Measurements from ENCODE around the gene ERMAP.

The ERMAP gene

DNA sequence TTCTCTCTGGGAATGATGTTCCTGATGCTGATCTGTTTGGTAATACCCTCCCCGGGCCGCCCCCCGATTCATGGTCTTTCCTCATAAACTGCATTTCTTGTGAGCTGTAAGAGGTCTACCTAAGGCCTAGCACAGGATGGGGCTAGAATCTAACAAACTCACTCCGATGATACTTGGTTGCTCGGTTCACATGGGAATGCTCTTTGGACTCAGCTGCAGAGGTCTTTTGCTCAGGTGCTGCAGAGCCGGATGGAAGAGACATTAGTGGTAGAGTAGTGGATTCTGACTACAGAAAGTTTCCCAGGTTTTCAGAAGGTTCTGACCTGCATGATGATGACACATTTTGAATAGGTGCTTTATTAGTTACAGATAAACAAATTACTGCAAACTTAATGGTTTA lies 40.4 kb upstream of the ERMAP start:
- ChIA-PET CTCF (interaction anchor here (0.5 to 1.3 kb wide), 2 partner anchors 10 to 180 kb away, joined by 3 to 4 read pairs; no protein-coding TSS in a partner anchor), POLR2A (interaction anchor here (7.2 kb wide), 1 partner anchor 9 kb away, joined by 44 read pairs; the partner anchor contains the start of genes C1orf50 and P3H1)
- TF ChIP-seq NFRKB (IDR thresholded peaks at IDR 0.05) (no peak), BHLHE40 (IDR thresholded peaks at IDR 0.05; ENCODE audit: borderline replicate concordance) (no peak), FOXA1 (IDR thresholded peaks at IDR 0.05) (no peak), FOXM1 (IDR thresholded peaks at IDR 0.05; ENCODE audit: borderline replicate concordance) (no peak), ELF4 (IDR thresholded peaks at IDR 0.05) (no peak), FOXK2 (IDR thresholded peaks at IDR 0.05) (no peak), ARNT (IDR thresholded peaks at IDR 0.05) (no peak), ZNF384 (IDR thresholded peaks at IDR 0.05) (no peak), LEF1 (IDR thresholded peaks at IDR 0.05; ENCODE audit: borderline replicate concordance) (no peak), L3MBTL2 (conservative IDR thresholded peaks at IDR 0.05) (no peak), CTBP1 (IDR thresholded peaks at IDR 0.05; ENCODE audit: borderline replicate concordance) (no peak), SUZ12 (IDR thresholded peaks at IDR 0.05) (no peak), HDGF (IDR thresholded peaks at IDR 0.05; ENCODE audit: borderline replicate concordance) (no peak)
- TF ChIP-seq, protein P1, sequence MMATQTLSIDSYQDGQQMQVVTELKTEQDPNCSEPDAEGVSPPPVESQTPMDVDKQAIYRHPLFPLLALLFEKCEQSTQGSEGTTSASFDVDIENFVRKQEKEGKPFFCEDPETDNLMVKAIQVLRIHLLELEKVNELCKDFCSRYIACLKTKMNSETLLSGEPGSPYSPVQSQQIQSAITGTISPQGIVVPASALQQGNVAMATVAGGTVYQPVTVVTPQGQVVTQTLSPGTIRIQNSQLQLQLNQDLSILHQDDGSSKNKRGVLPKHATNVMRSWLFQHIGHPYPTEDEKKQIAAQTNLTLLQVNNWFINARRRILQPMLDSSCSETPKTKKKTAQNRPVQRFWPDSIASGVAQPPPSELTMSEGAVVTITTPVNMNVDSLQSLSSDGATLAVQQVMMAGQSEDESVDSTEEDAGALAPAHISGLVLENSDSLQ (IDR thresholded peaks at IDR 0.05) = no peak
- DNase-seq (ENCODE audit: extremely low spot score) = no peak

DNA sequence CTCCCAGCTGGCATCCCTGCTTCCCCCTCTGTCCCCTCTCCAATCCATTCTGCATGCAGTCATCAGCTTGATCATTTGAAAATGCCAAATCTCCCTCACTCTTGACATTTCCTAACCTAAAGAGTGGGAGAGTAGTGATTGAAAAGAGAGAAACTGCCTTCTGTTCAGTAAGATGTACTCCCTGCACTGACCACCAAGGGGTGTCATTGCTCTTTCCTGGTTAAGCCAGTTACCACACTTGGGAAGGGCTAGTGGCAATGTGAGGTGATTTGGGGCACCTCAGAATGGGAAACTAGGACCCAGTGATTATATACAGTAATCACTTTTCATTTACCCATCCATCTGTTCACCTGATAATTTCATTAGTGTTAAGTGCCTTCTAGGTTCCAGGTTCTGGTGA lies 39.1 kb upstream of the ERMAP start:
- ChIA-PET CTCF (interaction anchor here (0.6 to 2.0 kb wide), 9 partner anchors 11 to 306 kb away, joined by 3 to 15 read pairs (median 3); partner anchors contain the start of genes C1orf50 and P3H1), POLR2A (interaction anchor here (0.8 to 7.2 kb wide), 3 partner anchors 11 to 68 kb away, joined by 3 to 44 read pairs (median 16); partner anchors contain the start of genes C1orf50, P3H1 and ZNF691)
- TF ChIP-seq FOXK2 (IDR thresholded peaks at IDR 0.05) (no peak), FOXM1 (IDR thresholded peaks at IDR 0.05; ENCODE audit: borderline replicate concordance) (no peak), CTBP1 (IDR thresholded peaks at IDR 0.05; ENCODE audit: borderline replicate concordance) (no peak), TARDBP (IDR thresholded peaks at IDR 0.05) (no peak), L3MBTL2 (conservative IDR thresholded peaks at IDR 0.05) (no peak), LEF1 (IDR thresholded peaks at IDR 0.05; ENCODE audit: borderline replicate concordance) (no peak), ARNT (IDR thresholded peaks at IDR 0.05) (no peak), SUZ12 (IDR thresholded peaks at IDR 0.05) (no peak), ELF4 (IDR thresholded peaks at IDR 0.05) (no peak), NFRKB (IDR thresholded peaks at IDR 0.05) (no peak), FOXA1 (IDR thresholded peaks at IDR 0.05) (no peak), ZNF384 (IDR thresholded peaks at IDR 0.05) (no peak)
- DNase-seq (ENCODE audit: extremely low spot score) = peak; percentile 63

DNA sequence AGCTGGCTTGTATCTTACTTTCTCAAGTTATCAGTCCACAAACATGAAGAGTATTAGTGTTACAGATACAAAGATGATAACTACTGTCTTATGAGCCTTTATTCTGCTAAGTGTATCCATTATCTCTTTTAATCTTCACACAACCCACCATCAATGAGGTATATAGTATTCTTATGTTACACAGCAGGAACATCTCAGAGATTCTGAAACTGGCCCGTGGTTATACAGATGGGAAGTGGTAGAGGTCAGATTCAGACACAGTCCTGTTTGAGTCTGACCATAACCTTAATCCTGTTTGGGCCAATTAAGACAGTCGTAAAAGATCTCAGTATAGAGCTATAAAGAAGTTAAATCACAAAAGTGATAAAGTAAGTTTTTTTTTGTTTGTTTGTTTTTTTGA lies 37.2 kb upstream of the ERMAP start:
- no peak for TF ChIP-seq LEF1 (IDR thresholded peaks at IDR 0.05; ENCODE audit: borderline replicate concordance)
- no peak for TF ChIP-seq FOXM1 (IDR thresholded peaks at IDR 0.05; ENCODE audit: borderline replicate concordance)
- no peak for TF ChIP-seq BHLHE40 (IDR thresholded peaks at IDR 0.05; ENCODE audit: borderline replicate concordance)
- ChIA-PET CTCF (interaction anchor here (0.6 to 2.1 kb wide), 3 partner anchors 11 to 294 kb away, joined by 3 to 8 read pairs (median 4); no protein-coding TSS in a partner anchor), POLR2A (interaction anchor here (1.5 to 7.2 kb wide), 2 partner anchors 12 to 67 kb away, joined by 5 to 44 read pairs; partner anchors contain the start of genes C1orf50, P3H1 and ZNF691)
- DNase-seq (ENCODE audit: extremely low spot score) = no peak

DNA sequence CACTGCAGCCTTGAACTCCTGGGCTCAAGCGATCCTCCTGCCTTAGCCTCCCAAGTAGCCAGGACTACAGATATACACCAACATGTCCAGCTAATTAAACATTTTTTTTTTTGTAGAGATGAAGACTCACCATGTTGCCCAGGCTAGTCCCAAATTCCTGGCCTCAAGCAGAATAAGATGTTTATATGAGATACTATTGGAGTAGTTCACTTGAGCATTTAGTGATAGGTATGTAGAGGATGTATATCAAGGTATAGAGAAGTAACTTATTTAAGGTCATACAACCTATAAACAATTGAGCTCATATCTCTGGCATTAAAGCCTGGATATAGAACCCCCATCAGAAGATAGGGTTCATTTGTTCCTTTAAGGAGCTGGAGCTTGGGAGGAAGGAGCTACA lies 36.7 kb upstream of the ERMAP start:
- TF ChIP-seq BHLHE40 (IDR thresholded peaks at IDR 0.05; ENCODE audit: borderline replicate concordance) (no peak), ELF4 (IDR thresholded peaks at IDR 0.05) (no peak), SP1 (IDR thresholded peaks at IDR 0.05) (no peak), TARDBP (IDR thresholded peaks at IDR 0.05) (no peak), FOXM1 (IDR thresholded peaks at IDR 0.05; ENCODE audit: borderline replicate concordance) (no peak), FOXK2 (IDR thresholded peaks at IDR 0.05) (no peak), CTBP1 (IDR thresholded peaks at IDR 0.05; ENCODE audit: borderline replicate concordance) (no peak), NFRKB (IDR thresholded peaks at IDR 0.05) (no peak), L3MBTL2 (conservative IDR thresholded peaks at IDR 0.05) (no peak), ARNT (IDR thresholded peaks at IDR 0.05) (no peak), SUZ12 (IDR thresholded peaks at IDR 0.05) (no peak), LEF1 (IDR thresholded peaks at IDR 0.05; ENCODE audit: borderline replicate concordance) (no peak), FOXA1 (IDR thresholded peaks at IDR 0.05) (no peak), ZNF384 (IDR thresholded peaks at IDR 0.05) (no peak), HDGF (IDR thresholded peaks at IDR 0.05; ENCODE audit: borderline replicate concordance) (no peak)
- TF ChIP-seq, protein P1 (IDR thresholded peaks at IDR 0.05) = no peak
- ChIA-PET POLR2A (interaction anchor here (1.5 to 7.2 kb wide), 2 partner anchors 13 to 66 kb away, joined by 5 to 44 read pairs; partner anchors contain the start of genes C1orf50, P3H1 and ZNF691), CTCF (interaction anchor here (0.6 to 2.1 kb wide), 3 partner anchors 11 to 293 kb away, joined by 3 to 8 read pairs (median 4); no protein-coding TSS in a partner anchor)
- DNase-seq (ENCODE audit: extremely low spot score) = no peak

GRCh38 chr1:42783092-42783491 lies 33.8 kb upstream of the ERMAP start:
- no peak for TF ChIP-seq L3MBTL2 (conservative IDR thresholded peaks at IDR 0.05)
- TF ChIP-seq ARNT (IDR thresholded peaks at IDR 0.05) = no peak
- TF ChIP-seq, protein P1 (IDR thresholded peaks at IDR 0.05) = no peak
- no peak for TF ChIP-seq ZNF384 (IDR thresholded peaks at IDR 0.05)
- no peak for DNase-seq (ENCODE audit: extremely low spot score)
- ChIA-PET POLR2A (no interaction called here), CTCF (interaction anchor here (0.6 kb wide), 1 partner anchor 137 kb away, joined by 5 read pairs; no protein-coding TSS in a partner anchor)

DNA sequence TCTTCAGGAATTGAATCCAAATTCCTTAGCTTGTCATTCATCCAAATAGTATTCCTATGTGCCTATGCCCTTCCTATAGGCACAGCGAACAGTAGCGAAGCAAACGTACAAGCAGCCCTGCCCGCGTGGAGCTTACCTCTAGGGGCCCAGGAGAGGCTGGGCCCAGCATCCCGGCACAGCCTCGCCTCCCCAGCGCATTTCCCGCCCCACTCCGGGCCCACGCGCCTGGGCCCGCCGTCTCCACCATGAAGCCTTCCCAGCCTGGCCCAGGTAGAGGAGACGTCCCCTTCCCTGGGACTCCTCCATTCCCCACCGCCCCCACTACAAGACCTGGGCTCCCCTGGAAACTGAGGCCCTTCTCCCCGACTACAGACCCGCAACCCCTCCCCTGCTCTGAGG lies 32.4 kb upstream of the ERMAP start:
- ChIA-PET POLR2A (interaction anchor here (1.0 kb wide), 1 partner anchor 17 kb away, joined by 5 read pairs; the partner anchor contains the start of genes C1orf50 and P3H1), CTCF (no interaction called here)
- DNase-seq (ENCODE audit: extremely low spot score) = no peak
- TF ChIP-seq HDGF (IDR thresholded peaks at IDR 0.05; ENCODE audit: borderline replicate concordance) (no peak), FOXA1 (IDR thresholded peaks at IDR 0.05) (no peak), ZNF384 (IDR thresholded peaks at IDR 0.05) (no peak)
